Skeletal muscle satellite cell (primary cell): ENCODE results near the gene TESMIN.

Experiments used
- H3K27me3 ChIP-seq: 2 replicates; pipeline ENCODE4 v1.7.0; 2013; ENCODE audit warnings: low read length; ENCODE audit not compliant: control insufficient read depth, insufficient read depth
- H3K36me3 ChIP-seq: 2 replicates; pipeline ENCODE4 v1.7.0; 2013; ENCODE audit warnings: mild to moderate bottlenecking, control low read depth, low read length; ENCODE audit not compliant: insufficient read depth
- H3K4me1 ChIP-seq: 2 replicates; pipeline ENCODE4 v1.7.0; 2013; ENCODE audit warnings: low read length; ENCODE audit not compliant: control insufficient read depth, insufficient read depth
- H3K4me2 ChIP-seq: 2 replicates; pipeline ENCODE4 v1.7.0; 2013; ENCODE audit warnings: mild to moderate bottlenecking, low read length
- H3K4me3 ChIP-seq: 2 replicates; pipeline ENCODE4 v1.7.0; 2013; ENCODE audit warnings: low read length
- H3K9ac ChIP-seq: 2 replicates; pipeline ENCODE4 v1.7.0; 2013; ENCODE audit warnings: mild to moderate bottlenecking, low read depth, low read length, moderate library complexity
- H3K9me3 ChIP-seq: replicated peaks from 2 replicates; pipeline ENCODE4 v1.7.0; 2013; ENCODE audit warnings: mild to moderate bottlenecking, control low read depth, low read length

The TESMIN gene

GRCh38 chr11:68677432-68677831 lies 73.9 kb downstream of the TESMIN start:
- Histone ChIP-seq H3K4me3 (no peak overlapping the region), H3K4me2 (no peak overlapping the region), H3K9ac (no peak overlapping the region), H3K9me3 (peaks cover 3% of the 10 kb centered on the region), H3K36me3 (no peaks in the 10 kb centered on the region), H3K27me3 (peaks cover 25% of the 10 kb centered on the region), H3K4me1 (peaks cover 12% of the 10 kb centered on the region)

- H3K4me2 ChIP-seq, result no peak overlapping the region
- peaks cover 8% of the 10 kb centered on the region for H3K4me1 ChIP-seq
- H3K9me3 ChIP-seq, result peaks cover 3% of the 10 kb centered on the region
- H3K27me3 ChIP-seq, result peaks cover 23% of the 10 kb centered on the region
- no peak overlapping the region for H3K9ac ChIP-seq
- no peak overlapping the region for H3K4me3 ChIP-seq
- no peaks in the 10 kb centered on the region for H3K36me3 ChIP-seq
Measured at GRCh38 chr11:68674461-68674860, 76.9 kb downstream of the TESMIN start.

GRCh38 chr11:68673991-68674390 lies 77.3 kb downstream of the TESMIN start:
- Histone ChIP-seq H3K9me3 (peaks cover 3% of the 10 kb centered on the region), H3K9ac (no peak overlapping the region), H3K4me1 (peaks cover 8% of the 10 kb centered on the region), H3K36me3 (no peaks in the 10 kb centered on the region), H3K4me2 (no peak overlapping the region), H3K27me3 (peaks cover 26% of the 10 kb centered on the region), H3K4me3 (no peak overlapping the region)

- Histone ChIP-seq H3K9me3 (peaks cover 3% of the 10 kb centered on the region), H3K4me2 (no peak overlapping the region), H3K36me3 (no peaks in the 10 kb centered on the region), H3K4me1 (peaks cover 8% of the 10 kb centered on the region), H3K9ac (no peak overlapping the region), H3K27me3 (peaks cover 31% of the 10 kb centered on the region), H3K4me3 (no peak overlapping the region)
Measured at GRCh38 chr11:68673306-68673945, 77.9 kb downstream of the TESMIN start.

- no peak overlapping the region for H3K9ac ChIP-seq
- peaks cover 36% of the 10 kb centered on the region for H3K27me3 ChIP-seq
- no peak overlapping the region for H3K4me3 ChIP-seq
Measured at GRCh38 chr11:68670208-68670992, 80.9 kb downstream of the TESMIN start.

GRCh38 chr11:68669301-68670090 lies 81.8 kb downstream of the TESMIN start:
- Histone ChIP-seq H3K9ac (no peak overlapping the region), H3K36me3 (no peaks in the 10 kb centered on the region), H3K27me3 (peaks cover 42% of the 10 kb centered on the region), H3K9me3 (peaks cover 3% of the 10 kb centered on the region), H3K4me2 (no peak overlapping the region), H3K4me3 (no peak overlapping the region), H3K4me1 (no peaks in the 10 kb centered on the region)

More at GRCh38 chr11:68670208-68670992, 80.9 kb downstream of the TESMIN start:
- no peaks in the 10 kb centered on the region for H3K4me1 ChIP-seq
- H3K9me3 ChIP-seq, result peaks cover 3% of the 10 kb centered on the region
- H3K4me2 ChIP-seq, result no peak overlapping the region
- no peaks in the 10 kb centered on the region for H3K36me3 ChIP-seq

- H3K9me3 ChIP-seq, result no peaks in the 10 kb centered on the region
- no peaks in the 10 kb centered on the region for H3K36me3 ChIP-seq
- H3K4me1 ChIP-seq, result no peaks in the 10 kb centered on the region
- H3K9ac ChIP-seq, result no peak overlapping the region
- H3K27me3 ChIP-seq, result peaks cover 48% of the 10 kb centered on the region
- no peak overlapping the region for H3K4me3 ChIP-seq
- no peak overlapping the region for H3K4me2 ChIP-seq
Measured at GRCh38 chr11:68667511-68668500, 83.5 kb downstream of the TESMIN start.

GRCh38 chr11:68666849-68667248 lies 84.5 kb downstream of the TESMIN start:
- Histone ChIP-seq H3K4me1 (no peaks in the 10 kb centered on the region), H3K9ac (no peak overlapping the region), H3K4me2 (no peak overlapping the region), H3K4me3 (no peak overlapping the region), H3K36me3 (no peaks in the 10 kb centered on the region), H3K9me3 (peaks cover 7% of the 10 kb centered on the region), H3K27me3 (peaks cover 57% of the 10 kb centered on the region)

GRCh38 chr11:68665436-68665835 lies 85.9 kb downstream of the TESMIN start:
- Histone ChIP-seq H3K36me3 (no peaks in the 10 kb centered on the region), H3K27me3 (peaks cover 70% of the 10 kb centered on the region), H3K9me3 (peaks cover 7% of the 10 kb centered on the region), H3K4me3 (no peak overlapping the region), H3K4me1 (no peaks in the 10 kb centered on the region), H3K9ac (no peak overlapping the region), H3K4me2 (no peak overlapping the region)

- Histone ChIP-seq H3K9me3 (peaks cover 7% of the 10 kb centered on the region), H3K4me1 (no peaks in the 10 kb centered on the region), H3K4me3 (no peak overlapping the region), H3K4me2 (no peak overlapping the region), H3K9ac (no peak overlapping the region), H3K27me3 (peaks cover 74% of the 10 kb centered on the region), H3K36me3 (no peaks in the 10 kb centered on the region)
Measured at GRCh38 chr11:68664906-68665305, 86.4 kb downstream of the TESMIN start.
